Transverse colon (tissue), 4 donors: ENCODE results near the gene UBE2E2. TPM values are rescaled to one million over a fixed set of nuclear protein-coding genes. Genes with fewer than 3 reads are reported as not detected.

Experiments
- DNase-seq: peaks from one replicate; pipeline ENCODE4 v3.0.0-alpha.2; 2019
- H3K27ac ChIP-seq, 4 donors: fragments of 200-600 bp; sonication (generic); 2 replicates each; pipeline ENCODE4 v1.5.1; 2016 to 2018; ENCODE audit warnings: inconsistent platforms in 4 of 4
- H3K27me3 ChIP-seq: fragments of 200-600 bp; sonication (generic); 2 replicates; pipeline ENCODE4 v1.5.1; 2017; ENCODE audit warnings: inconsistent platforms
- H3K36me3 ChIP-seq, 4 donors: fragments of 200-600 bp; sonication (generic); 2 replicates each; pipeline ENCODE4 v1.5.1; 2017 to 2019; ENCODE audit warnings: inconsistent platforms in 4 of 4
- H3K4me1 ChIP-seq, 4 donors: fragments of 200-600 bp; sonication (generic); 2 replicates each; pipeline ENCODE4 v1.5.1; 2017 to 2020; ENCODE audit warnings: inconsistent platforms in 4 of 4
- H3K4me3 ChIP-seq, 4 donors: fragments of 200-600 bp; sonication (generic); 1 replicate in 1 of 4; 2 replicates in 3 of 4; pipeline versions ENCODE4 v1.5.1 to v1.6.1; 2017 to 2019; ENCODE audit warnings: inconsistent platforms in 4 of 4
- H3K9me3 ChIP-seq, 2 donors: fragments of 200-600 bp; sonication (generic); 2 replicates each; pipeline ENCODE4 v1.5.1; 2017 to 2019; ENCODE audit warnings: inconsistent platforms in 2 of 2
- CTCF ChIP-seq, 5 experiments: fragments of 200-600 bp in 3 of 5; fragments of 450-650 bp in 2 of 5; sonication (generic) in 3 of 5; IDR thresholded peaks; 1 replicate in 2 of 5; 2 replicates in 3 of 5; pipeline ENCODE4 v1.5.1; 2016 to 2017; ENCODE audit warnings: antibody characterized with exemption in 5 of 5, inconsistent platforms in 3 of 5, mild to moderate bottlenecking in 2 of 5, moderate library complexity in 1 of 5
- EP300 ChIP-seq: sonication (generic); formaldehyde crosslinking; IDR thresholded peaks from one replicate; pipeline ENCODE4 v1.6.1; 2017; ENCODE audit warnings: antibody characterized with exemption, low read depth
- POLR2A ChIP-seq: fragments of 450-650 bp; IDR thresholded peaks from one replicate; pipeline ENCODE4 v1.6.1; 2016; ENCODE audit warnings: antibody characterized with exemption, mild to moderate bottlenecking, moderate library complexity
- POLR2AphosphoS5 ChIP-seq, 3 donors: sonication (generic); formaldehyde crosslinking; IDR thresholded peaks; one replicate each; pipeline ENCODE4 v1.6.1; 2016; ENCODE audit warnings: antibody characterized with exemption in 3 of 3
- WGBS, 2 donors: methylation state at CpG; one replicate each; pipeline ENCODE4 v1.1.5; 2018; ENCODE audit warnings: low coverage in 1 of 2; 5-methylcytosine and 5-hydroxymethylcytosine counted together
- in situ Hi-C, 4 donors: fragments of 200-750 bp; cut with MboI; loops; one replicate each; pipeline versions ENCODE4 v1.15.0 to v1.15.1; 2017; ENCODE audit warnings: low sequenced_read_pairs in 3 of 4, low pct_ligation_motif_present in 1 of 4, low pct_unique_long_range_greater_than_20kb in 1 of 4
- intact Hi-C: fragments of 100-400 bp; cut with DNase I; formaldehyde crosslinking; loops from one replicate; pipeline ENCODE4 v1.15.1; 2023; ENCODE audit warnings: low total_unique reads
- total RNA-seq, 4 donors: library from RNA; depleted of rRNA; stranded (reverse); fragments of >200 nt; gene quantifications; one replicate each; pipeline ENCODE4 v1.1.0, GENCODE V29; 2016

UBE2E2 gene
- total RNA-seq, 4 donors from 2014 or later = 5.4 to 133 (median 7.6) TPM

DNA sequence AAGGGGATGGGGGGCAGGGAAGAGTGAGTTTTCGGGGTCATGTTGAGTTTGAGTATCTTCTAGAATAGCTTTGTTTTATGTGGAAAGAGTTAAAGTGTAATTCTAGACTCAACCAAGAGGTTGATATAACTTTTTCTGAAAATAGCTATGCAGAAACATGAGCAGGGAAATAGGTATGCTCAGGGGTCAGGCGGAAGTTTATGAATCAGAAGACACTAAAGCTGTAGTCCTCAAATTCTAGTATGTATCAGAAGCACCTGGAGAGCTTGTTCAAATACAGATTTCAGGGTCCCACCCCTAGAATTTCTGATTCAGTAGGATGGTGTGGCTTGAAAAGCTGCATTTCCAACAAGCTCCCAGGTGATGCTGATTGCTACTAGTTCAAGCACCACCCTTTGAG lies 37.6 kb upstream of the UBE2E2 start:
- Histone ChIP-seq H3K27me3 (no peaks in the 10 kb centered on the region), H3K4me3 (no peak overlapping the region), H3K9me3 (no peaks in the 10 kb centered on the region), H3K27ac (no peak overlapping the region), H3K36me3 (no peaks in the 10 kb centered on the region), H3K4me1 (no peaks in the 10 kb centered on the region)
- no peak for DNase-seq
- intact Hi-C loops = no loop called here
- 72 to 80% methylated on average over 2 of the region's 2 CpGs for WGBS, 2 donors
- TF ChIP-seq POLR2AphosphoS5 (IDR thresholded peaks at IDR 0.05) (no peak), EP300 (no peak), POLR2A (no peak), CTCF (IDR thresholded peaks at IDR 0.05) (no peak)
- in situ Hi-C loops = no loop called here

- H3K4me3 ChIP-seq = no peak overlapping the region
- H3K36me3 ChIP-seq = no peaks in the 10 kb centered on the region
- intact Hi-C loops (no loop called here), in situ Hi-C loops (no loop called here)
- no peak for DNase-seq
- H3K9me3 ChIP-seq = no peaks in the 10 kb centered on the region
- WGBS, 2 donors = 39 to 68% methylated on average over 2 to 3 of the region's 3 CpGs
- TF ChIP-seq CTCF (IDR thresholded peaks at IDR 0.05) = no peak
- TF ChIP-seq POLR2AphosphoS5 (IDR thresholded peaks at IDR 0.05) = no peak
- TF ChIP-seq EP300 = no peak
- TF ChIP-seq POLR2A = no peak
- H3K27ac ChIP-seq = no peak overlapping the region
- no peaks in the 10 kb centered on the region for H3K27me3 ChIP-seq
- H3K4me1 ChIP-seq = no peaks in the 10 kb centered on the region
These were observed 36.9 kb upstream of the UBE2E2 start for GRCh38 chr3:23166276-23166675.

DNA sequence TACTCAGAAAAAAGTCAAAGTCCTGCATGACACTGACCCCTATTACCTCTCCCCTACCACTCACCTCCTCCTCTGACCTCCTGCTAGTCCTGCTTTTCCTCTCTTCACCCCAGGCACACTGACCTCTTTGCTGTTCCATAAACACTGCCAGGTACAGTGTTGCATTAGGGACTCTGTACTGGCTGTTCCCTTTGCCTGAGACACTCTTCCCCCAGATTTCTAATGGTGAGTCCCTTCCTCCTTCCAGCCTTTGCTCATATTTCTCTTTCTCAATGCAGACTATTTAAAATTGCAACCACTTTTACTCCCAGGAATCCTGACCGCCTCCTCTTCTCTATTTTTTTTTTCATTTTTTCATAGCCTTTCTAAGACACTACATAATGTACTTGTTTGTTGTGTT lies 36.3 kb upstream of the UBE2E2 start:
- 88 to 93% methylated on average over 1 of the region's 1 CpG for WGBS, 2 donors
- intact Hi-C loops = no loop called here
- no peaks in the 10 kb centered on the region for H3K4me1 ChIP-seq
- no peak overlapping the region for H3K4me3 ChIP-seq
- no peaks in the 10 kb centered on the region for H3K36me3 ChIP-seq
- no peak for DNase-seq
- H3K27me3 ChIP-seq = no peaks in the 10 kb centered on the region
- TF ChIP-seq POLR2A = no peak
- TF ChIP-seq CTCF (IDR thresholded peaks at IDR 0.05) = no peak
- no peak for TF ChIP-seq EP300
- no peak for TF ChIP-seq POLR2AphosphoS5 (IDR thresholded peaks at IDR 0.05)
- H3K27ac ChIP-seq = no peak overlapping the region
- in situ Hi-C loops = no loop called here
- H3K9me3 ChIP-seq = no peaks in the 10 kb centered on the region

- in situ Hi-C loops (no loop called here), intact Hi-C loops (no loop called here)
- TF ChIP-seq POLR2A = no peak
- no peak for TF ChIP-seq POLR2AphosphoS5 (IDR thresholded peaks at IDR 0.05)
- TF ChIP-seq CTCF (IDR thresholded peaks at IDR 0.05) = no peak
- TF ChIP-seq EP300 = no peak
- no peaks in the 10 kb centered on the region for H3K4me1 ChIP-seq
- H3K4me3 ChIP-seq = no peak overlapping the region
- H3K36me3 ChIP-seq = no peaks in the 10 kb centered on the region
- no peaks in the 10 kb centered on the region for H3K9me3 ChIP-seq
- no peaks in the 10 kb centered on the region for H3K27me3 ChIP-seq
- no peak for DNase-seq
- no peak overlapping the region for H3K27ac ChIP-seq
- 54 to 74% methylated on average over 5 of the region's 5 CpGs for WGBS, 2 donors
These were observed 33.6 kb upstream of the UBE2E2 start for GRCh38 chr3:23169551-23169950.
